A673 (cell line): Measurements from ENCODE around the gene PTPDC1. TPM values are rescaled to one million over a fixed set of nuclear protein-coding genes. Genes with fewer than 3 reads are reported as not detected.

Experiments used
- BruUV-seq: library from RNA; stranded (reverse); fragments of 400-500 nt; replicated peaks from 2 replicates; lab custom pipeline; 2021; lab: Mats Ljungman, UMichigan
- CTCF ChIA-PET: fragments of 300-600 bp; sonication (Branson Sonifier 250); formaldehyde crosslinking; loops from one replicate; lab custom pipeline; 2022; ENCODE audit warnings: antibody characterized with exemption; lab: Charles Lee
- POLR2A ChIA-PET: fragments of 300-600 bp; sonication (Branson Sonifier 250); formaldehyde crosslinking; loops from one replicate; lab custom pipeline; 2022; ENCODE audit warnings: antibody characterized with exemption; ENCODE audit not compliant: low non-redundant PET; lab: Charles Lee
- DNase-seq: peaks from one replicate; pipeline ENCODE4 v3.0.0-alpha.2; 2015; ENCODE audit warnings: low spot score
- H3K27ac ChIP-seq: fragments of 200-600 bp; sonication (generic); 2 replicates; pipeline ENCODE4 v1.5.1; 2016; ENCODE audit warnings: mixed run types, low read depth, mild to moderate bottlenecking, mixed read lengths, antibody characterized with exemption, low read length; ENCODE audit not compliant: poor library complexity, severe bottlenecking
- H3K27me3 ChIP-seq: fragments of 200-600 bp; sonication (generic); replicated peaks from 2 replicates; pipeline ENCODE4 v1.6.1; 2017; ENCODE audit warnings: mixed run types, low read depth, mild to moderate bottlenecking, mixed read lengths, antibody characterized with exemption, low read length; ENCODE audit not compliant: insufficient read depth, poor library complexity
- H3K36me3 ChIP-seq: fragments of 200-600 bp; sonication (generic); 2 replicates; pipeline ENCODE4 v1.6.1; 2016; ENCODE audit warnings: mixed run types, mild to moderate bottlenecking, mixed read lengths, antibody characterized with exemption, low read length; ENCODE audit not compliant: insufficient read depth, poor library complexity, severe bottlenecking
- H3K4me1 ChIP-seq: fragments of 200-600 bp; sonication (generic); 2 replicates; pipeline ENCODE4 v1.6.1; 2017; ENCODE audit warnings: mixed run types, mild to moderate bottlenecking, mixed read lengths, antibody characterized with exemption, low read length; ENCODE audit not compliant: insufficient read depth, poor library complexity, severe bottlenecking
- H3K4me3 ChIP-seq: fragments of 200-600 bp; sonication (generic); 2 replicates; pipeline ENCODE4 v1.5.1; 2016; ENCODE audit warnings: low read depth, mixed run types, mild to moderate bottlenecking, mixed read lengths, low read length; ENCODE audit not compliant: poor library complexity, severe bottlenecking
- H3K9me3 ChIP-seq: fragments of 200-600 bp; sonication (generic); 2 replicates; pipeline ENCODE4 v1.6.1; 2016; ENCODE audit warnings: mixed run types, low read depth, mild to moderate bottlenecking, mixed read lengths, antibody characterized with exemption, low read length; ENCODE audit not compliant: poor library complexity, severe bottlenecking
- CTCF ChIP-seq: fragments of 300-800, 200-600 bp; sonication (generic); conservative IDR thresholded peaks from 2 replicates; pipeline ENCODE4 v1.5.1; 2017; ENCODE audit warnings: low read depth, mild to moderate bottlenecking, antibody characterized with exemption, low read length, moderate library complexity, mixed read lengths
- EZH2 ChIP-seq: fragments of 200-600 bp; sonication (generic); IDR thresholded peaks from 2 replicates; pipeline ENCODE4 v1.6.1; 2017; ENCODE audit warnings: borderline replicate concordance, low read depth, mild to moderate bottlenecking, mixed read lengths, antibody characterized with exemption, low read length; ENCODE audit not compliant: poor library complexity, severe bottlenecking
- intact Hi-C: fragments of 100-400 bp; cut with micrococcal nuclease; formaldehyde crosslinking; loops from one replicate; pipeline ENCODE4 v1.10.0; 2022; ENCODE audit not compliant: unreplicated experiment
- total RNA-seq: library from RNA; stranded (reverse); gene quantifications from 2 replicates; pipeline ENCODE4 v1.2.3, GENCODE V29; 2021

The PTPDC1 gene
- total RNA-seq, 1 experiment from 2014 or later, result 3.5 TPM

GRCh38 chr9:94139672-94140417, 55.6 kb downstream of the PTPDC1 start:
- Histone ChIP-seq H3K4me3 (no peak overlapping the region), H3K36me3 (no peaks in the 10 kb centered on the region), H3K27me3 (no peaks in the 10 kb centered on the region), H3K4me1 (peaks cover 10% of the 10 kb centered on the region), H3K9me3 (no peaks in the 10 kb centered on the region), H3K27ac (no peak overlapping the region)
- DNase-seq, result peak; percentile 62
- intact Hi-C loops, result no loop called here
- CTCF ChIA-PET, result no interaction called here
- POLR2A ChIA-PET, result no interaction called here
- no TSS peak for BruUV-seq
- no peak for TF ChIP-seq CTCF
- no peak for TF ChIP-seq EZH2

- no peak overlapping the region for H3K27ac ChIP-seq
- no TSS peak for BruUV-seq
- no peak overlapping the region for H3K4me3 ChIP-seq
- CTCF ChIA-PET, result no interaction called here
- no peaks in the 10 kb centered on the region for H3K27me3 ChIP-seq
- POLR2A ChIA-PET, result no interaction called here
- peaks cover 10% of the 10 kb centered on the region for H3K4me1 ChIP-seq
- no peak for DNase-seq
- intact Hi-C loops, result no loop called here
- TF ChIP-seq EZH2, result no peak
- no peak for TF ChIP-seq CTCF
- H3K9me3 ChIP-seq, result no peaks in the 10 kb centered on the region
- no peaks in the 10 kb centered on the region for H3K36me3 ChIP-seq
Observed at GRCh38 chr9:94140418-94140780, 56.1 kb downstream of the PTPDC1 start.

- ChIA-PET POLR2A (no interaction called here), CTCF (no interaction called here)
- Histone ChIP-seq H3K9me3 (no peaks in the 10 kb centered on the region), H3K27me3 (no peaks in the 10 kb centered on the region), H3K36me3 (no peaks in the 10 kb centered on the region), H3K4me1 (peaks cover 10% of the 10 kb centered on the region), H3K4me3 (no peak overlapping the region), H3K27ac (no peak overlapping the region)
- intact Hi-C loops, result no loop called here
- BruUV-seq, result no TSS peak
- no peak for DNase-seq
- TF ChIP-seq CTCF (no peak), EZH2 (no peak)
Observed at GRCh38 chr9:94140791-94141790, 56.8 kb downstream of the PTPDC1 start.
